Activated gamma-delta T cell treated with Interleukin-2 at 50 U/mL for 16 hours (primary cell): Measurements from ENCODE around the gene TAGLN.

ENCODE experiments used
- DNase-seq: peaks from one replicate; pipeline ENCODE4 v3.0.0-alpha.2; 2020

The TAGLN gene

DNA sequence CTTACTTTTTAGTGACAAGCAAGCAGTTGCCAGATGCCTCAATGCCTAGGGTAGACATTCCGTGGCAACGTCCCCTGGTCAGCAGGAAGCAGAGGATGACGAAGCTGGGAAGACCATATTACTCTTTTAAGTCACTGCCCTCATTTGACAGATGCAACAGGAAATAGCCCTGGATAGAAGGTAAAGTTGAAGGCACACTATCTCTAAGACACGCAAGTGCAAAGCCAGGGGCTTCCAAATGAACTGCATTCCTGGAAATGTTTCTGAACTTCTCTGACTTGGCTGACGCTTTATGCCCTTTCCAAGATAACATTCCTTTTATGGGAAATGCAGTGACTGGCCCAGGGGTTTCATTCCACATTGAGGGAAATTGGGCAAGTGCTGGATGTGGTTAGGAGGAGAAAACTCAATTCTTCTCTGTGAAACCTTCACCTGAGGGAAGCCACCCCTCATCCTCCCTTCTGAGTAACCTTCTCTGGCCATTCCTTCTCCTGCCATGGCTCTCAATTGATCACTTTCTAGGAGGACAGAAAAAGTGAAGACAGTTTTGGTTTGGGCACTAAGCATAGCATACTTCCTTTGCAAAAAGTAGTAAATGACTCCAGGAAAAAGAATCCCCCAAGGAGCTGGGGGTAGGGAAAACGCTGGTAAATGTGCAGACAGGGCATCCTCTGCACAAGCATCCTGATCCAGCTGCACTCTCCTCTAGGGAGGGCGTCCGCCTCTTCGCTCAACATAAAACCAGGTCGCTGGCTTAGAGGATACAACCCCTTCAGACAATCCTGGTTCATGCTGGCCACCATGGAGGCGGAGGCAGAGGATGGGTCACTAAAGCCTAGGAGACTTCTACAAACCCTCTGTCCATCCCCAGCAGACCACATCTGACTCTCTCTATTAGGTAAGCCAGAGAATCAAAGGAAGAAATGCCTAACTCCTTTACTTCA, 18.2 kb downstream of the TAGLN start:
- no peak for DNase-seq

DNA sequence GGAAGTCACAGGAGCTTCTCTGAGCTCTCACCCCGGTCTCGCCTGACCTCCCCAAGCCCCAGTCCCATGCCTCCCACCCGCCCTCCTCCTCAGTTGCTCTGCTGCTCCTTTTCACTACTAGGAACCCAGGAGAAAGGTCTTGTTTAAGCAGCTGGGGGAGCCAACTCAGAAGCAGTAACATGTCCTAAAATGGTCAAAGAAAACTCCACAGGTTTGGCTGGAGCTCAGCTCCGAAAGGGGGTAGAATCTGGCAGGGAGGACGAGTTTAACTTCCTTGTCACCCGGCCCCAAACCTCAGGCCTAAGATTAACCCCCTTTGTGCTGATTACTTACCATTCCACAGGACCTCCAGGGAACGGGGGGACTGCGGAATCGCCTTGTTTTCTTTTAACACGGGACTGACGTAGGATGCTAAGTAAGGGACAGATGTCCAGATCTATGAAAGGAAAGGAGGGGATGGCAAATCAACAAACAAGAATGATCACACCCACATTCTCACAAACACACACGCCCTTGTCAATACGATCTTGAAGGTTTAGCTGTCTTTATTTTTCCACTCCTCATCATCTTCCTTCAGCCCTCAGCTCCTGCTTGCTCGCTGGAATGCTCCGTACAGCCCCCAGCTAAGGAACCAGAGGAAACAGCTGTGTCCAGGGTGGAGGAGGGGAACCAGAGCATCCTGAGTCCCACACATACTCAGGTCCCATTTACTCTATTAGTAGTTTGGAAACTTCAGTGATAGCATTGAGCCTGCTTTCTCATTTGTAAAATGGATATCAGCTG, 19.2 kb downstream of the TAGLN start:
- DNase-seq: no peak

DNA sequence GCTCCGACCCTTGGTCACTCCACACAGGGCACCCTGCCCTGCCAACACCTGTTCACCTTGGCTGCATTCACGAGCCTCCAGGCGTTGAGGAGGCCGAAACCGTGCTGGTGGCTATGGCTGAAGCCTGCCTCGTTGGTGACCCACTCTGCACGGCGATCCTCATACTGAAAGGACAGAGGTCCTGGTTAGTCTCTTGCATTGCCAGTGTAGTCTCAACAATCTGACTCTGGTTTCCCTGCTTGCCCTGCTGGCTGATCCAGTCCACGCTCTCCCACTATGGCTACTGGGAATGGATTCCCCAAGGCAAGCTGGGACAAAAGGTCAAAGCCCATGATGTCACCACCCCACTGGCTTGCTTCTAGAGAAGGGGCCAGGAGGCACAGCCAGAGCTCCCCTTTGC, 19.8 kb downstream of the TAGLN start:
- DNase-seq: no peak

DNA sequence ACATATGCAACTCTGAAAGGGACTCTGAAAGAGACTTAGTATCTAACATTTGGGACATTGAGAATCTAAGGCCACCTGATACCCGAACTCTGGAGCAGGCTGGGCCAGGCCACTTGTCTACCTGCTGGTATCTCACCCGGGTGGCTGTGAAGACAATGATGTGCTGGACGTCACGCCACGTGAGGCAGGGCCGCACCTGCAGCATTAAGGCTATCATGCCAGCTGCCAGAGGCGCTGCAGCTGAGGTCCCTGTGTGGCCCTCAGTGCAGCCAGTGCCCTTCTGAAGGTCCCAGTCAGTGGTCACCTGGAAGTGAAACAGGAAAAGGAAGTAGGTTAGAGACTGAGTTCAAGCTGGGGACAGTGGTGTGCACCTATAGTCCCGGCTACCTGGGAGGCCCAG, 20.3 kb downstream of the TAGLN start:
- DNase-seq: no peak

DNA sequence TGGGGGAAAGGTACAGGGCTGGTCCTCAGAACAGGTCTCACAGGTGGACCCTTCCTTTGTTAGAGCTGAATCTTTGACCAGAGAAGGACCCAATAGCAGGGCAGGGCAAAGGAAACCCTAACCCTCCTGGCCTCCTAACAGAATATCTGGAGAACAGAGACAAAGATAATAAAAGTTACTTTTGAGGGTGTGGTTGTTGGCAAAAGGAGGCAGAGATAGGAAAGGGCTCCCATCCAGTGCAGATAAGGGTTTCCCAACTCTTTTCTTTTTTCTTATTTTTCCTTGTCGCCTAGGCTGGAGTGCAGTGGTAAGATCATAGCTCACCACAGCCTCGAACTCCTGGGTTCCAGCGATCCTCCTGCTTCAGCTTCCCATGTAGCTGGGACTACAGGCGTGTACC, 20.8 kb downstream of the TAGLN start:
- no peak for DNase-seq

DNA sequence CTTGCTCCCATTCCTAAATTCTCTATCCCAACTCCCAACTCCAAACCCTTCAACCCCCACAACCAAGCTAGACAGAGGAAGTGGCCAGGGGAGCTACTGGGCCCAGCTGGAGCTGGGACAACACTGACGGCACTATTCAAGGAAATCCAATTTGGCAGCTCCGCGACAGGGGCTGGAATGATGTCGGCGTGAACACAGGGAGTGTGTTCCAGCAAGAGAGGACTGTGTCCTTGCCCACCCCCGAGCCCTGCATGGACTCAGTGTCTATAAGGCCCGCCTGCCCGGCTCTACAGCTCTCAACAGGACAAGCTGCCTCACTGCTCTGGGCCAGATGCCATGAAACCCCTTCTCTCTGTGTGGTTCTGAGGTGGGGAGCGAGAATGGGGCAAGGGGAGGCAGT, 21.4 kb downstream of the TAGLN start:
- no peak for DNase-seq

DNA sequence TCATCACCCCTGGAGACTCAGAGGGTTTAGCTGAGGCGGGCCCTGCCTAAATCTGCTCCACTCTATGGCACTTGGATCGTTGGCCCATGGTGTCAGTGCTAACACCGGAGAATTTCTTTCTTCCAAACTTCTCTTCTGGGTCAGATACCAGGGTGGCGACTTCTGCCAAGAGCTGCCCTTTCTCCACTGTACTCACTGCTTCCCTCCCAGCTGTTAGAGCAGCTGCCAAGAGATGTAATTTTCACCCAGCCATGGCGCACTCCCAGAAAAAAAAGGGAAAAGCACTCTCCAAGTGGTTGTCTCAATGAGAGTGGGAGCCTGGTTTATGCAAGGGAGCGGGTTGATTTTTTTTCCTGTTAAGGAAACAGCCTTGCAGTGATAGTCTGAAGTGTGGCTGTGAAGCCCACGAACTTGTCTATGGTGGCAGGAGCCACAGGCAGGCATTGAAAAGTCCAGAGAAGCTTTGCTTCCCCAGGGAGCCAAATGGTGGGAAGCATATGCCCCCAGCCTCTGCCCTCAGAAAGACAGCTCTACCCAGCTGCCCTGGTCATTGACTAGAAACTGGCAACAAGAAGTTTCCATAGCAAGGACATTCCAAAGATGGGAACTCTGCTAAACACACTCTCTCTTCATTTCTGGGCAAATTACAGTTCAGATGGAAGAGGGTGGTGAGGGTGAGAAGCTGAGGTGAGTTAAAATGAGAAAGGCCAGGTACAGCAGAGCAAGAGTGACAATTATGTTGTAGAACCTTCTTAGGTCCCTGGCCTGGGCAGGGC, 22.0 kb downstream of the TAGLN start:
- no peak for DNase-seq

DNA sequence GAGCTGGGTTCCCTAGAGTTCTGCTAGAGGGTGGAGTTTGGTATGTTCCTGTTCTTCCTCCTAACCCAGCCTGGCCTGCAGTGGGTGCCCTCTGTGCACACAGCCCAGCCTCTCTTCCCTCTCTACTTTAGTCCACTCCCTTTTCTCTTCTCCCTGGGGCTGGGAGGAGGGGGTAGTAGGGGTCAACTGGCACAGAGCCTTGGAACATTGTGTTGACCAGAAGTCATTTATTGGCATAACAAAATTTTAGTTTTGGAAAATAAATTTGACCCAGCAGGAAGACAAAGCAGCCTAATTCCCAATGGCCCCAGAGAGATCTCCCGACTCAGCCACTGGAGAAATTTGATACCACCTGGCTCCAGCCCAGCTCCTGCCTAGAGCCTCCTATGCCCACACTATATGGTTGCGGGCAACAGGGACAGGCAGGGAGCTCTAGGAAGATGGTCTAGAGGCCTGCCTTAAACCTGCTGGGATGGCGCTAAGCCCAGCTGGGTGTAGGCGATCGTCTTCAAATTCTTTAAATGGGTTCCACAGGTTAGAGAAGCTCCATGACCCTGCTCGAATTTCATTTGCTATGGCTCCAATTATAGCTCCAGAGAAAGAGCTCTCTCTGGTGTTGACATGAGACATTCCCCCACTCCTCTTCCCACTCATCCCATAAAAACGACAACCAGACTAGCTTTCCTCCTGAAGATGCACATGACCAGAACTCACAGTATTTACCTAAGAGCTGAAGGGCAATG, 22.8 kb downstream of the TAGLN start:
- no peak for DNase-seq

DNA sequence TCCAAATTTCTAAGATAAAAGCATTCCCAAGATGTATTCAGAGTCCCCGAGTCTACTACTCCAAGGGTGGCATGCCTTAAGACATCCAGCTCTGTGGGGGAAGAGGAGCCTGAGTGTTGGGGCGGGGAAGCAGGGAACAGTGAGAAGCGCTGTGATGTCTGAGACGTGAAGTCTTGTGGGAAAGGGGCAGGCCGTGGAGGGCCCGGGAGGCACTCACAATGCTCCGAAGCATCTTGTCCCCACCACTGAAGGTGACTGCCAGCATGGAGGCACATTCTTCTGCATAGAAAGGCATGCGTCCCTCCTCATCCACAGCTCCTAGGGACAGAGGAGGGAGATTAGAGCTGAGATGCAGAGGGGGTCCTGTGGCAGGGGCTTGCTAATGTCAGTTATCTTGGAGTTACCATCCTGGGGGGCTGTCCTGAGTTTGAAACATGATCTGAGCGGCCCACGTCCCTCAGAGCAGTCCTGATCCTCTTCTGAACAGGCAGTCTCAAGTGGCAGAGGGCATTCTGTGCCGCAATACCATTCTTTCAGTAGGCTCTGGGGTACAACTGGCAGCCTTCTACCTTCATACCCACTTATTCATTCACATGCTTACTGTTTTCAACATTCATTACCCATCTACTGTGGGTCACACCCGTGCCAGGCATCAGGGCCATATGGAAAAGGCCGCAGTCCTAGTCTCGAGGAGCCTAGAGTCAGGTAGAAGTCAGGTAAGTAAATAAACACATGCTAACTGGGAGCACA, 24.0 kb downstream of the TAGLN start:
- DNase-seq: no peak

DNA sequence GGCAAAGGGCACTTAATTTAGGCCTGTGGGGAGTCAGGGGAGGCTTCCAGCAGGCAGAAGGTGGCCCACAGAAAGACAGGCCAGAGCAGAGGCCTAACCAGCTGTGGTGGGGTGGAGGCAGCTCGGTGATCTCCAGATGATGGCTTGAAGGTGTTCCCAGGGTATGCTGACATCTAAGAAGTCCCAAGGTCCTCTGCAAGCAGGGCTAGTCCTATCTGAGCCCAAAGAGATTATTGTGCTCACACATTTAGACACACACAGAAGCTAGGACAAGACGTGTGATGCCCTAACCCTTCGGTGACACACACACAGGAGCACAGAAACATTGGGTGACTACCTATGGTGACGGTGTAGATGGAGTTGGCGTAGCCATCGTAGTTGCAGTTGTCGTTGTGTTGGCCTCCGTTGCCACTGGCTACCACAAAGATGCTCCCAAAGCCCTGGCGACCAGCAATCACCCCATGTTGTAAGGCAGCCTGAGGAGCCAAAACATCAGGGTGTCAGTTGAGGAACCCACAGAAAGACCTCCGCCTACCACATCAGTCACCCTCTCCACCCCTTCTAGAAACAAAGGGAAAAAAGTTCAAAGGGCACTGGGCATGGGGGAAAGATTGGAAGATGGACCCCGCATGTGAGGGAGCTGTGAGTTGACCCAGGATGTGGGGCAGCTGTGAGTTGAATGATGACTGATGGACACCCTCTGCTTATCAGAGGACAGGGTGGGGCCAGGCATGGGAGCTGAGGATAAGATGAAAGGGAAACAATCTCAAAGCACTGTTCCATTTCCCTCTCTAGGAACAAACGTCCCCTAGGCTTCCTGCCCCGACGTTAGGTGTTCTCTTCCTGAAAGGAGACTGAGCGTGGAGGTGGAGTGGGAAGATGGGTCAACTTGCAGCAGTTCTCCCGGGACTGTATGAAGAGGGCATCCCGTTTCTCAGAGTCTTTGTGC, 24.8 kb downstream of the TAGLN start:
- DNase-seq: no peak

DNA sequence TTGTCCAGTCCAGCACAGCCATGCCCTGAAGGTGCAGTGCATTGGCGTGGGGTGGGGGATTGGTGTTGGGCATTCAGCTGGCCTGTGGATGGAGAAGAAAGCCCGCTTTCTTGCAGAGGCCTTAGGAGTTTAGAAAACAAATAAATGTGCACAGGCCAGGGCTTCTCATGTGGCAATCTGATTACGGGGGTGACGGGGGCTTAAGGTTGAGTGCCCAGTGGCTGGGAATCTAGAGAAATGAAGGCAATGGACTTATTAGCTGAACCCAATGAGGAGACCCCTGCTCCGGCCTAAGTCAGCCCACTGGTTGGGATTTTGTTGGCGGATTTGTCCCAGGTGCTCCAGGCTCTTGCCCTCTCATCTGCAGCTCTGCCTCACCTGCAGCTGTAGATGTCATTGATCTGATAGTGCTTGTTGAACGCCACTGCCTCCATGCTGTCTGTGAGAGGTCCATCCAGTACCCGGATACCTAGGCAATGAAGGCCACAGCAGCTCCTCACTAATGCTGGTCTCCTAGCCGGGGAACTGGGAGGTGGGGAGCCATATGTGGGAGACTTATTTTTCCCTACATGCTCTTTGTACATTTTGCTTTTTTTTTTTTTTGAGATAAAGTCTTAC, 26.5 kb downstream of the TAGLN start:
- DNase-seq: no peak

DNA sequence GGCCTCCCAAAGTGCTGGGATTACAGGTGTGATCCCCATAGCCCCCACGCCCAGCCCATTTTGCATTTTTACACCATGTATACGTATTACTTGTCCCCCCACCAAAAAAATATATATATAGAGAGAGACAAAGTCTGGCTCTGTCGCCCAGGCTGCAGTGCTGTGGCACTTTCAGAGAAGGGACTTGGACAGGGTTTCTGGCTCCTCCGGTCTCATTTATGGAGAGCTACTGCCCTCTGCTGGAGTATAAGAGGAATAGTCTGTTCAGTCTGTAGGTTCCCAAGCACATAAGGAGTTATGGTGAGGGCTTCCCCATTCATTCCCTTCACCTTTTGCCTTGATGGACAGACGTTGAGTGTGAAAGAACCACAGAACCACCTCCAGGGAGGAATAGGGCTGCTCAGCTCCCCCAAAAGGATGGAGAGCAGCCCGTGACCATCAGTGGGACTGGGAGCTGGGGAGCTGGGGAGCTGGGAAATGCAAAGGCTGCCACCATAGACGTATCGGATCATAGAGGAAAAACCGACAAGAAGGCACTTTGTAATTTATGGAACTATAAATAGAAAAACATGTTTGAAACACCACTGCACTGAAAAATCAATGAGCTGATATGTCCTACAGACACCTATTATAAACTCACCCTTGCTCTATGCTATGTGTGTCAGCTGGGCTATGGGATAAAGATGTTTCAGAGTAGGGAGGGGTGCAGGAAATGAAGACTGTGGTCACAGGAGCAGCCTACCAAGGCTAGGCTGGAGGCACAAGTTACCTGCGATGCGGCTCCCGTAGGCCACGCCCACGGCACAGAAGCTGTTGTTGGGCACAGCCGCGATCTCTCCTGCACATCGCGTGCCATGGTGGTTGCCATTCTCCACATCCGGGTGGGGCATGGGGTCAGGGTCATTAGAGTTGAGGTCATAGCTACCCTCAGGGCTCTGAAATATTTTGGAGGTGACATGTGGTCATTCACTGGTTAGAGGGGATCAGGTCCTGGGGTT, 27.5 kb downstream of the TAGLN start:
- peak; percentile 37 for DNase-seq

DNA sequence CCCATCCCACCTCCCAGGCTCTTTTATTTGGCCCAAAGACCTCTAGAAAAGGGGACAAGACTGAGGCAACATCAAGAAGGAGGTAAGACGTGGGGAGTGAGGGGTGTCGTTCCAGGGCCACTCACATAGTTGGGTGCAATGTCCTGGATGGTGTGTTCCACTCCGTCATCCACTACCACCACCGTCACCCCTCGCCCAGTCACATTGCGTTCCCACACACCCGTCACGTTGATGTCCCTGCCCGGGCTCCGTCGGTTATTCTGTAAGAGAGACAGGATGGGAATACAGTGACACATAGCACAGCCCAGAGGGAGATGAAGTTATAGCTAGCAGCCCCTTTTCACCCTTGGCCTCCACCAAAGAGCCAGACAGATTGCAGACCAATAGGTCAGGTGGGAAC, 28.9 kb downstream of the TAGLN start:
- DNase-seq: no peak

DNA sequence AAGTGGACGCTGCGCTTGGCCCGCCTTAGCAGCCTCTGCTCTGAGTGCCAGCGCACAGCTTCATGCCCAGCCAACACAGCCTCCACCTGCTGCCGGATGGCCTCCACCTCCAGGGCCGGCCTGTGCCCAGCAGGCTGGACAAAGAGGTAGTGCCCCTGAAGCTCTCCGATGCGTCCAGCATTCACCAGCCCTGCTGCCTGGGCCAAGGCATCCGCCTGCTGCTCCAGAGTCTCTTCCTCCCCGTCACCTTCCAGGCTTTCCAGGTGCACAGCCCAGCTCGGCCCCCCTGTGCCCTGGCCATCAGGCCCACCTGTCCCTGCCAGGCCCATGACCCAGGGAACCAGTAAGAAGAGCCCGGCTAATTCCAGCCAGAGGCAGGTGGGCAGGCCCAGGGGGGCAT, 30.2 kb downstream of the TAGLN start:
- no peak for DNase-seq

DNA sequence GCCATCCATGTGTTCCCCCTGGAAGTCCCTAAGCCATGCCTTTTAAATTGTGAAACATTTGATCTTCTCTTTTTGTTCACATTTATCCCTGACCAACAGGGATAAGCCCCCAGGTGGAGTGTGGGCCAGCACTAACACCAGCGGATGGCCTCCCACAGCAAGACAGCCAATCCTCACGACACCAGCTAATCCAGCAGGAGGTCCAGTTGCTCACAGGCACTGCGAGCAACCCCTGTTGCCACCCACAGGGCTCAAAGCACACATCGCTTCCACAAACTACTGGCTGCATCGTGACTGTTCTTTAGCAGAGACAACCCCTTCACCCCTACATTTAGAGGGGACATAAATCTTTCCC, 30.7 kb downstream of the TAGLN start:
- no peak for DNase-seq

DNA sequence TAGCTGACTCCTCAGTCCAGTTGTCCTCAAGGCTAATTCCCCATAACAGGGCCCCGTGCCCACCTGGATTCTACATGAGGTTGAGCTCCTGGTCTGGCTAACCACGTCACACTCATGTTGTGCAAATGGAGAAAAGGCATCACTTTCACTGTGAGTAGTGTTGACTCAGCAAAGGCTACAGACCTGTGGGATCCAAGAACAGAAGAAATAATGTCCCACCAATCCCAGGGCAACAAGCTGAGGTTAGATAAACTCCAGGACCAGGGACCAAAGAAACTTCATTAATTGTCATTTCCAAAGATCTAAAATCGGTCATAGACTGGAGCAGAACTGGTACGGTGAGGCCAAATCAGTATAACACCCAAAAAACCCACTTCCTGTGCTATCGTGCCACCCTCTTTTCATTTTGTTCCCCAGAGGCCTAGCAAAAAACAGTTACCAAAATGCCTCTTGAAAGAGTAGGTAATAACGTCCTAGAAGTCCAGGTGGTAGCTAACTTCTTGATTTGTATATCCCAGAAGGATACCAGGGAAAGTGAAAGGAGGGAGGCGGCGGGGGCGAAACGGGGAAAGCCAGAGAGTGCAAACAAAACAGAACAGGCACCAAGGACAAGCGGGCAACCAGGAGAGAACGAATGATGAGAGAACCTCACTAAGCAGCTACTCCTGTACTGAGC, 31.3 kb downstream of the TAGLN start:
- DNase-seq: peak; percentile 42

DNA sequence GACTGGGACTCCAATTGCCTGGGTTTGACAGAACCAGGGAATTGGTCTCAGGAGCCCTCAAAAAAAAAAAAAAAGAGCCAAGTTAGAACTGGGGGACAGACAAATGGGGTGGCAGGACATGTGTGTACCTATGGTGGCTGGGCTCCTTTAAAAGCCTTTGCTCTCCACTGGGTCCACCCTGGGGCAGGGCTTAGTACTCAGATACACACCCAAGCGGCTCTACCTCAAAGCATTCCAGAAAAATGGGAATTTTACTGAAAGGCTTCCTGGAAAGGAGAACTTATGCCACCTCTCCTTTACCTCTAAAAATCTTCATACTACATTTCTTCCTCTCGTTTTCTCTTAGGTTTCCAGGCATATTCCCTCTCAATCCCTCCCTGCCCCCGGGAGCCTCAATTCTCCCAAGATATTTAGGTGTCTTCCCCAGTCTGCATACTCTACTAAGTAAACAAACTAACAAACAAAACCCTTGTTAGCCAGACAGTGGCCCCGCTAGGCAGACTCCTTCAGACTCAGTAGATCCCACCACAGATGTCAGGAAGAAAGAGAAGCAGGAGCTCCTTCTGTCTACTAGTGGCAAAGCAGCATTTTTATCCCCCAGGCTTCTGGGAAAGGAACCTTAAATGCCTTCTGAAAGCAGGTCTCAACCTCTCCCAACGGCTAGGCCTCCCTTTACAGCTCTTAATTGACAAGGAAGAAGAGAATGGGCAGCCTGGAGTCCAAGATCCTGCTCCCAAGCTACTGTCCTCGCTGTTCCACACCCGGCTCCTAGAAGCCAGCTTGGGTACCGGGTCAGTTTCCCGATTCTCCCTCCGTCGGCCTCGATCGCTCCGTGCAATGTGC, 32.0 kb downstream of the TAGLN start:
- no peak for DNase-seq

DNA sequence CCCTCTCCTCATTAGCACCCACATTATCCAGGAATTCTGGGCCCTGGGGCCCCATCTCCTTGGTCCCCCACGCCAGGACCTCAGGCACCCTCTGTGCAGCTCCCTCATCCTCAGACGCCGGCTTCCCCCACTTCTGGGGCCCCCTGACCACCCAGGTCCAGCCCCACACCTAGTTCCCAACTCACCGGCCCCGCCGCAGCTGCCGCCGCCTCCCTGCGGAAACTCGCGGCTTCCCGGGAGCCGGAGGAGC, 32.6 kb downstream of the TAGLN start, which contains the start of gene PCSK7:
PCSK7 (minus strand) TSS at position 232 of the 250 bp plus-strand sequence. CDS start 2,229 bp downstream, outside the sequence.
- DNase-seq: no peak
